NCI-H69 (cell line): ENCODE results near the gene PCDHGA2.
"Not testable (repeated sequence)": the region's sequence is repeated elsewhere in the genome, so short reads cannot be mapped to it uniquely, and the experiment has no call there.

Source experiments
- DNase-seq: peaks from one replicate; lab custom pipeline; 2025; lab: John Stamatoyannopoulos, UW

PCDHGA2 gene

GRCh38 chr5:141383345-141383744 lies 44.8 kb downstream of the PCDHGA2 start:
- DNase-seq = no peak

- DNase-seq = no peak
These were observed 46.1 kb downstream of the PCDHGA2 start for GRCh38 chr5:141384471-141385267.

GRCh38 chr5:141387557-141388311 lies 49.2 kb downstream of the PCDHGA2 start, which contains the start of gene PCDHGB4:
Gene PCDHGB4 (plus strand): TSS chr5:141387698. CDS start chr5:141387885, 187 bp downstream.
- not testable (repeated sequence) for DNase-seq

GRCh38 chr5:141388661-141389060 lies 50.1 kb downstream of the PCDHGA2 start:
- no peak for DNase-seq

- no peak for DNase-seq
These were observed 50.8 kb downstream of the PCDHGA2 start for GRCh38 chr5:141389153-141390042.

GRCh38 chr5:141392429-141393198 lies 54.1 kb downstream of the PCDHGA2 start, which contains the start of gene PCDHGA8:
Gene PCDHGA8 (plus strand): TSS chr5:141392633. CDS start chr5:141392814, 181 bp downstream.
- peak; percentile 39 for DNase-seq
